ENCODE results near the gene CES4A. TPM values are rescaled to one million over a fixed set of nuclear protein-coding genes. Genes with fewer than 3 reads are reported as not detected.
"Not testable (repeated sequence)": the region's sequence is repeated elsewhere in the genome, so short reads cannot be mapped to it uniquely, and the experiment has no call there.

The CES4A gene
- total RNA-seq, 2 donors from 2014 or later, result 18.3 to 43.5 TPM

- Mint-ChIP-seq H3K9me3 (peaks cover 5% of the 10 kb centered on the region), H3K27ac (no peak overlapping the region), H3K4me1 (peaks cover 9% of the 10 kb centered on the region), H3K27me3 (peaks cover 36% of the 10 kb centered on the region), H3K36me3 (ENCODE audit: low read depth) (no peaks in the 10 kb centered on the region), H3K4me3 (peak overlapping the region; percentile 3)
- ATAC-seq (replicated peaks), result peak; percentile 25
Measured at GRCh38 chr16:66950437-66950836, 38.0 kb upstream of the CES4A start.

GRCh38 chr16:66950971-66951790 lies 37.2 kb upstream of the CES4A start:
- Mint-ChIP-seq H3K4me3 (peak overlapping the region; percentile 3), H3K9me3 (peaks cover 5% of the 10 kb centered on the region), H3K27ac (no peak overlapping the region), H3K36me3 (ENCODE audit: low read depth) (no peaks in the 10 kb centered on the region), H3K4me1 (peaks cover 9% of the 10 kb centered on the region), H3K27me3 (peaks cover 36% of the 10 kb centered on the region)
- ATAC-seq (replicated peaks), result no peak

GRCh38 chr16:66952430-66953110 lies 35.8 kb upstream of the CES4A start:
- ATAC-seq (replicated peaks), result no peak
- Mint-ChIP-seq H3K36me3 (ENCODE audit: low read depth) (no peaks in the 10 kb centered on the region), H3K27me3 (peaks cover 36% of the 10 kb centered on the region), H3K4me3 (no peak overlapping the region), H3K27ac (no peak overlapping the region), H3K4me1 (peaks cover 3% of the 10 kb centered on the region), H3K9me3 (peaks cover 5% of the 10 kb centered on the region)

- peaks cover 5% of the 10 kb centered on the region for H3K9me3 Mint-ChIP-seq
- H3K36me3 Mint-ChIP-seq (ENCODE audit: low read depth), result no peaks in the 10 kb centered on the region
- peaks cover 31% of the 10 kb centered on the region for H3K27me3 Mint-ChIP-seq
- no peak overlapping the region for H3K27ac Mint-ChIP-seq
- peaks cover 11% of the 10 kb centered on the region for H3K4me1 Mint-ChIP-seq
- no peak overlapping the region for H3K4me3 Mint-ChIP-seq
- ATAC-seq (replicated peaks), result no peak
Measured at GRCh38 chr16:66953462-66954096, 34.8 kb upstream of the CES4A start.

- H3K4me1 Mint-ChIP-seq, result peaks cover 17% of the 10 kb centered on the region
- H3K36me3 Mint-ChIP-seq (ENCODE audit: low read depth), result no peaks in the 10 kb centered on the region
- peak; percentile 79 for ATAC-seq (replicated peaks)
- no peak overlapping the region for H3K4me3 Mint-ChIP-seq
- H3K9me3 Mint-ChIP-seq, result peaks cover 5% of the 10 kb centered on the region
- peaks cover 26% of the 10 kb centered on the region for H3K27me3 Mint-ChIP-seq
- H3K27ac Mint-ChIP-seq, result no peak overlapping the region
Measured at GRCh38 chr16:66954097-66954659, 34.2 kb upstream of the CES4A start.

- not testable (repeated sequence) for H3K9me3 Mint-ChIP-seq; H3K4me3 Mint-ChIP-seq; H3K27ac Mint-ChIP-seq; H3K36me3 Mint-ChIP-seq (ENCODE audit: low read depth); ATAC-seq (replicated peaks)
- Mint-ChIP-seq H3K4me1 (peaks cover 19% of the 10 kb centered on the region), H3K27me3 (peaks cover 19% of the 10 kb centered on the region)
Measured at GRCh38 chr16:66955363-66956153, 32.8 kb upstream of the CES4A start.

GRCh38 chr16:66956154-66956457 lies 32.3 kb upstream of the CES4A start:
- ATAC-seq (replicated peaks); H3K9me3 Mint-ChIP-seq; H3K4me3 Mint-ChIP-seq; H3K27ac Mint-ChIP-seq; H3K36me3 Mint-ChIP-seq (ENCODE audit: low read depth): not testable (repeated sequence)
- Mint-ChIP-seq H3K4me1 (peaks cover 22% of the 10 kb centered on the region), H3K27me3 (peaks cover 17% of the 10 kb centered on the region)

- ATAC-seq (replicated peaks), result no peak
- H3K4me1 Mint-ChIP-seq, result peaks cover 29% of the 10 kb centered on the region
Measured at GRCh38 chr16:66958857-66959703, 29.3 kb upstream of the CES4A start.

GRCh38 chr16:66959704-66960161 lies 28.7 kb upstream of the CES4A start:
- ATAC-seq (replicated peaks), result no peak
- Mint-ChIP-seq H3K9me3 (no peaks in the 10 kb centered on the region), H3K36me3 (ENCODE audit: low read depth) (no peaks in the 10 kb centered on the region), H3K4me1 (peaks cover 29% of the 10 kb centered on the region), H3K27ac (peak overlapping the region; percentile 73), H3K4me3 (no peak overlapping the region), H3K27me3 (no peaks in the 10 kb centered on the region)

More at GRCh38 chr16:66958857-66959703, 29.3 kb upstream of the CES4A start:
- Mint-ChIP-seq H3K36me3 (ENCODE audit: low read depth) (no peaks in the 10 kb centered on the region), H3K27ac (peak overlapping the region; percentile 73), H3K9me3 (no peaks in the 10 kb centered on the region), H3K4me3 (no peak overlapping the region), H3K27me3 (peaks cover under 1% of the 10 kb centered on the region)

- no peak for ATAC-seq (replicated peaks)
- Mint-ChIP-seq H3K9me3 (no peaks in the 10 kb centered on the region), H3K4me3 (no peak overlapping the region), H3K27me3 (no peaks in the 10 kb centered on the region), H3K36me3 (ENCODE audit: low read depth) (no peaks in the 10 kb centered on the region), H3K27ac (no peak overlapping the region), H3K4me1 (peaks cover 29% of the 10 kb centered on the region)
Measured at GRCh38 chr16:66960270-66960669, 28.1 kb upstream of the CES4A start.

- peaks cover 29% of the 10 kb centered on the region for H3K4me1 Mint-ChIP-seq
- H3K27me3 Mint-ChIP-seq, result no peaks in the 10 kb centered on the region
- no peaks in the 10 kb centered on the region for H3K36me3 Mint-ChIP-seq (ENCODE audit: low read depth)
- no peaks in the 10 kb centered on the region for H3K9me3 Mint-ChIP-seq
- peak within 1 kb of the TSS; percentile 16 for H3K27ac Mint-ChIP-seq
- peak; percentile 87 for ATAC-seq (replicated peaks)
- peak within 1 kb of the TSS; percentile 43 for H3K4me3 Mint-ChIP-seq
Measured at GRCh38 chr16:66961065-66961744, 27.2 kb upstream of the CES4A start, which contains the start of gene CES3. CES3 (plus strand) TSS chr16:66961266; CDS start chr16:66961308, 42 bp downstream.

GRCh38 chr16:66961914-66962313 lies 26.5 kb upstream of the CES4A start:
- Mint-ChIP-seq H3K27me3 (no peaks in the 10 kb centered on the region), H3K36me3 (ENCODE audit: low read depth) (no peaks in the 10 kb centered on the region), H3K9me3 (no peaks in the 10 kb centered on the region), H3K4me3 (peak overlapping the region; percentile 43), H3K4me1 (peaks cover 29% of the 10 kb centered on the region), H3K27ac (peak overlapping the region; percentile 16)
- peak; percentile 70 for ATAC-seq (replicated peaks)

- Mint-ChIP-seq H3K9me3 (no peaks in the 10 kb centered on the region), H3K27me3 (no peaks in the 10 kb centered on the region), H3K4me3 (no peak overlapping the region), H3K4me1 (peaks cover 13% of the 10 kb centered on the region), H3K36me3 (ENCODE audit: low read depth) (no peaks in the 10 kb centered on the region), H3K27ac (no peak overlapping the region)
- ATAC-seq (replicated peaks), result no peak
Measured at GRCh38 chr16:66964049-66964448, 24.3 kb upstream of the CES4A start.
